NCI-H1048 (cell line): ENCODE measurements around the gene RNH1.
A peak's percentile ranks its signal among the peaks of the same experiment; 100 is the strongest.

Source experiments
- DNase-seq: peaks from one replicate; lab custom pipeline; 2025; lab: John Stamatoyannopoulos, UW

The RNH1 gene

GRCh38 chr11:457111-457760 is 49.8 kb downstream of the RNH1 start:
- DNase-seq, result no peak

GRCh38 chr11:456533-456932 is 50.5 kb downstream of the RNH1 start:
- no peak for DNase-seq

GRCh38 chr11:455566-456147 is 51.4 kb downstream of the RNH1 start:
- no peak for DNase-seq

- no peak for DNase-seq
Observed at GRCh38 chr11:454801-455565, 52.1 kb downstream of the RNH1 start.

GRCh38 chr11:454043-454442 is 53.0 kb downstream of the RNH1 start:
- DNase-seq, result no peak

GRCh38 chr11:453564-453963 is 53.5 kb downstream of the RNH1 start:
- DNase-seq, result no peak

GRCh38 chr11:452916-453527 is 54.0 kb downstream of the RNH1 start:
- no peak for DNase-seq

- DNase-seq, result no peak
Observed at GRCh38 chr11:452203-452744, 54.8 kb downstream of the RNH1 start.

- no peak for DNase-seq
Observed at GRCh38 chr11:451738-452137, 55.3 kb downstream of the RNH1 start.

GRCh38 chr11:450809-451451 is 56.1 kb downstream of the RNH1 start:
- peak; percentile 23 for DNase-seq

GRCh38 chr11:449889-450808 is 56.9 kb downstream of the RNH1 start, which contains the start of gene PTDSS2:
TSS of gene PTDSS2 (plus strand) at chr11:450279. CDS start at chr11:450456, 177 bp downstream.
- DNase-seq, result peak; percentile 82

- peak; percentile 91 for DNase-seq
Observed at GRCh38 chr11:447923-448731, 58.9 kb downstream of the RNH1 start.

- no peak for DNase-seq
Observed at GRCh38 chr11:446891-447290, 60.2 kb downstream of the RNH1 start.

- no peak for DNase-seq
Observed at GRCh38 chr11:445765-446588, 61.1 kb downstream of the RNH1 start.
